Thyroid gland (tissue), 4 donors: ENCODE measurements around the gene ST8SIA2.

ENCODE experiments used
- POLR2A ChIP-seq, 2 donors: fragments of 450-650 bp; IDR thresholded peaks; one replicate each; pipeline ENCODE4 v1.6.1; 2017; ENCODE audit warnings: antibody characterized with exemption in 2 of 2, mild to moderate bottlenecking in 2 of 2, moderate library complexity in 1 of 2
- TF ChIP-seq, protein P1 (sequence below), 6 experiments: fragments of 200-600 bp in 3 of 6; fragments of 450-650 bp in 3 of 6; sonication (generic) in 3 of 6; IDR thresholded peaks; one replicate each; pipeline ENCODE4 v1.5.1; 2016 to 2019; ENCODE audit warnings: antibody characterized with exemption in 6 of 6, mild to moderate bottlenecking in 2 of 6, inconsistent platforms in 1 of 6, moderate library complexity in 1 of 6

DNA sequence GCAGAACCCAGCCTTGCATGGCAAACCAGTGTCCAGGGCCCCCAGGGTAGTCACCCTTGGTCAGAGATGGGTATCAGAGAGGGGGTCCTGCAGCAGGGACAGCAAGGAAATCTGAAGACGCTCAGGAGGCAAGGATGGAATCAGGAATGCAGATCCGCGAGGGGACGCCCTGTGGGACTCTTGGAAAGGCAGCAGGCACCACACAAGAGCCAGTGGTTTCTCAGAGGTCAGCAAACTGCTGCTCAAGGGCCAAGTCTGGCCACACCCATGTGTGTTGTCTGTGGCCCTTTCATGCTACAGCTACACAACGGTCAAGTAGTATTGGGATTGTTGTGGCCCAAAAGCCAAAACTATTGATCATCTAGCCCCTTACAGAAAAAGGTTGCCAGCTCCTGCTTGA lies 69.7 kb downstream of the ST8SIA2 start:
- TF ChIP-seq, protein P1, sequence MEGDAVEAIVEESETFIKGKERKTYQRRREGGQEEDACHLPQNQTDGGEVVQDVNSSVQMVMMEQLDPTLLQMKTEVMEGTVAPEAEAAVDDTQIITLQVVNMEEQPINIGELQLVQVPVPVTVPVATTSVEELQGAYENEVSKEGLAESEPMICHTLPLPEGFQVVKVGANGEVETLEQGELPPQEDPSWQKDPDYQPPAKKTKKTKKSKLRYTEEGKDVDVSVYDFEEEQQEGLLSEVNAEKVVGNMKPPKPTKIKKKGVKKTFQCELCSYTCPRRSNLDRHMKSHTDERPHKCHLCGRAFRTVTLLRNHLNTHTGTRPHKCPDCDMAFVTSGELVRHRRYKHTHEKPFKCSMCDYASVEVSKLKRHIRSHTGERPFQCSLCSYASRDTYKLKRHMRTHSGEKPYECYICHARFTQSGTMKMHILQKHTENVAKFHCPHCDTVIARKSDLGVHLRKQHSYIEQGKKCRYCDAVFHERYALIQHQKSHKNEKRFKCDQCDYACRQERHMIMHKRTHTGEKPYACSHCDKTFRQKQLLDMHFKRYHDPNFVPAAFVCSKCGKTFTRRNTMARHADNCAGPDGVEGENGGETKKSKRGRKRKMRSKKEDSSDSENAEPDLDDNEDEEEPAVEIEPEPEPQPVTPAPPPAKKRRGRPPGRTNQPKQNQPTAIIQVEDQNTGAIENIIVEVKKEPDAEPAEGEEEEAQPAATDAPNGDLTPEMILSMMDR (IDR thresholded peaks at IDR 0.05): no peak
- TF ChIP-seq POLR2A (IDR thresholded peaks at IDR 0.05): no peak
